RWPE1 (cell line): Measurements from ENCODE around the gene KCNJ3.

Experiments used
- CTCF ChIA-PET: fragments of 350-600 bp; sonication (Branson Sonifier 250); formaldehyde crosslinking; extraction: SDS; loops from one replicate; lab custom pipeline; 2021; lab: Yijun Ruan, JAX
- POLR2A ChIA-PET: fragments of 400-600 bp; formaldehyde crosslinking; extraction: SDS; loops from one replicate; lab custom pipeline; 2020; ENCODE audit warnings: antibody characterized with exemption; ENCODE audit not compliant: low non-redundant PET; lab: Yijun Ruan, JAX
- DNase-seq: peaks from one replicate; pipeline ENCODE4 v3.0.0; 2012; ENCODE audit warnings: low spot score
- H3K27ac ChIP-seq: fragments of 450-650 bp; 2 replicates; pipeline ENCODE4 v1.5.1; 2017
- TF ChIP-seq, protein P1 (sequence below): fragments of 450-650 bp; conservative IDR thresholded peaks from 2 replicates; pipeline ENCODE4 v1.5.1; 2017; ENCODE audit warnings: low read depth, mild to moderate bottlenecking

Gene KCNJ3

DNA sequence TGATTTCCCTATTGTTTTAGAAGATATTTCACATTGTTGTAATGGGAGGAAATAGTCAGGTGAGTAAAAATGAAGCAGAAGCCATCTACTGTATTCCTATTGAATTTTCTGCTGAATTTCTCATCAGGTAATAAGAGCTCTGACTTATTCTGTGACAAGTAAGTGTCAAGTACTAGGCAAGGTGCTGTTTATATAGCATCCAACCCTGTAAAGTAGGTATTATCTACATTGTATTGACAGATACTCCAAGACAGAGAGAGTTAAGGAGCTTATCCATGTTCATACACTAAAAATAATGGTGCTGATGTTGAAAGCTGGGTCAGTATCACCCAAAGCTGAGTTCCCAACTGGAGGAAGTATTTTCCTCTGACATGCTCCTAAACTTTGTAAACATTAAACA lies 106.0 kb downstream of the KCNJ3 start:
- TF ChIP-seq, protein P1, sequence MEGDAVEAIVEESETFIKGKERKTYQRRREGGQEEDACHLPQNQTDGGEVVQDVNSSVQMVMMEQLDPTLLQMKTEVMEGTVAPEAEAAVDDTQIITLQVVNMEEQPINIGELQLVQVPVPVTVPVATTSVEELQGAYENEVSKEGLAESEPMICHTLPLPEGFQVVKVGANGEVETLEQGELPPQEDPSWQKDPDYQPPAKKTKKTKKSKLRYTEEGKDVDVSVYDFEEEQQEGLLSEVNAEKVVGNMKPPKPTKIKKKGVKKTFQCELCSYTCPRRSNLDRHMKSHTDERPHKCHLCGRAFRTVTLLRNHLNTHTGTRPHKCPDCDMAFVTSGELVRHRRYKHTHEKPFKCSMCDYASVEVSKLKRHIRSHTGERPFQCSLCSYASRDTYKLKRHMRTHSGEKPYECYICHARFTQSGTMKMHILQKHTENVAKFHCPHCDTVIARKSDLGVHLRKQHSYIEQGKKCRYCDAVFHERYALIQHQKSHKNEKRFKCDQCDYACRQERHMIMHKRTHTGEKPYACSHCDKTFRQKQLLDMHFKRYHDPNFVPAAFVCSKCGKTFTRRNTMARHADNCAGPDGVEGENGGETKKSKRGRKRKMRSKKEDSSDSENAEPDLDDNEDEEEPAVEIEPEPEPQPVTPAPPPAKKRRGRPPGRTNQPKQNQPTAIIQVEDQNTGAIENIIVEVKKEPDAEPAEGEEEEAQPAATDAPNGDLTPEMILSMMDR, result no peak
- ChIA-PET POLR2A (no interaction called here), CTCF (no interaction called here)
- DNase-seq, result no peak
- H3K27ac ChIP-seq, result no peak overlapping the region

- CTCF ChIA-PET, result no interaction called here
- TF ChIP-seq, protein P1, result no peak
- H3K27ac ChIP-seq, result no peak overlapping the region
- POLR2A ChIA-PET, result no interaction called here
- DNase-seq, result no peak
Measured at GRCh38 chr2:154813636-154814035, 115.1 kb downstream of the KCNJ3 start.

DNA sequence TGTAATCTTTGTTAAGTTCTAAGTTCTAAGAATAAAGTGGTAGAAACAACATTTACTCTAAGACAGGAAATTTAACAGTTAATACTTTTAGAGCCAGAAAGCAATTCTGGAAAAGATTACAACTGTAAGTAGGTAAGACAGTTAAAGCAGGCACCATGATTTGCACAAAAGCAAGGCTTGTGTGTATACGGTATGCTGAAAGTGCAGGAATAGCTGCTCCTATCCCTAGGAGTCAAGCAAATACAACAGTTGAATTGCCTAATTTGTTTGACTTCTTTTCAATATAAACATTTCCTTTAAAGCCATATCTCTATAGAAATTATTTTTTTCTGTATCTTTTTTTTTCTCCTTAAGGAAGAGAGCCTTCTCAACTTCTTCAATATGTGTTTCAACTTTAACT lies 116.4 kb downstream of the KCNJ3 start:
- TF ChIP-seq, protein P1, result no peak
- H3K27ac ChIP-seq, result no peak overlapping the region
- ChIA-PET POLR2A (no interaction called here), CTCF (no interaction called here)
- no peak for DNase-seq

DNA sequence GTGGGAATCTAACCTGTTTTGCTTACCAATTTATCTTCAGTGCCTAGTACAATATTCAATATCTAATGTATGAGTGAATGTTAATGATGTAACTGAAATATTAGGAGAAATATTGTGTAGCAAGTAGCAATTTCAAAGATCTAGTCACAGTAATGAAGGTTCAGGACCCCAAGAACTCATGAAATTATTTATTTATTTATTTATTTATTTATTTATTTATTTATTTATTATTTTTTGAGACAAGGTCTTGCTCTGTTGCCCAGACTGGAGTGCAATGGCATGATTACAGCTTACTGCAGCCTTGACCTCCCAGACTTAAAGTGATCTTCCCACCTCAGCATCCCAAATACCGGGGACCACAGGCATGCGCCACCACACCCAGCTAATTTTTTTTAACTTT lies 126.9 kb downstream of the KCNJ3 start:
- H3K27ac ChIP-seq, result no peak overlapping the region
- POLR2A ChIA-PET, result interaction anchor here (0.7 kb wide), 1 partner anchor 24 kb away, joined by 3 read pairs; no protein-coding TSS in a partner anchor
- TF ChIP-seq, protein P1, result no peak
- CTCF ChIA-PET, result no interaction called here
- no peak for DNase-seq

DNA sequence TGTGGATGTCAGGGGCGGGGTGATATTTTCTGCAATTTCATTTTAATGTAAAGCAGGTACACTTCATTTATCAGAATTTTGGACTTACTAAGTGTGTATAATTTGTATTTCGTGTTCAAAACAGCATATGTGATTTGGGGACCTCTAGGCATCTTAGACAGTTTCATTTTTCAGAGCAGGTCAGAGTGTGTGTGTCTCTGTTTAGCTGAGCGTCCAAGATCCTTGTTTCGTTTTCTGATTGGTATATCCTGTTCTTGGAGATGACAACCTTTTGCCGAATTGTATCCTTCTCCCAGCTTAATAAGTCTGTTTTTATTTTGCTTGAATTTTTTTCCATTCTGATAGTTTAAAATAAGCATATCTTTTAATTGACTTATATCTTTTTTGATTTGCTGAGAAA lies 128.3 kb downstream of the KCNJ3 start:
- TF ChIP-seq, protein P1, result no peak
- ChIA-PET CTCF (interaction anchor here (0.7 kb wide), 1 partner anchor 427 kb away, joined by 4 read pairs; no protein-coding TSS in a partner anchor), POLR2A (no interaction called here)
- H3K27ac ChIP-seq, result no peak overlapping the region
- no peak for DNase-seq

DNA sequence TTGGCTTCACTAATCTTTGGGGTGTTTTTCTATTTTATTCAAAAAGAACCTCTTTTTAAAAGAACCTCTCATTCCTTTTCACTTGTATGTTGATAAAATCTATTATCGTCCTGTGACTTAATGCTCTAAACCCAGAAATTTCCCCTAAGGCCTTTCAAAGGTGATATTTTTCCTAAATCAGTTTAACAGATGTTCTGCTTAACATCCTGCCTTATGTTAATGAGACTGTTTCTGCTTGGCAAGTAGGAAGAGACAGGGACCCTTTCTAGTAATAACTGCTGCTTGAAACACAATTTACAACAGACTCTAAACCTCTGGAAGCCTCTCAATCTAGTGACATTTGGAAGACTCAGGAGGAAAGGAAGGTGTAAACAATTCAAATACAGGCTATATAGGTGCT lies 128.8 kb downstream of the KCNJ3 start:
- TF ChIP-seq, protein P1, result no peak
- no peak overlapping the region for H3K27ac ChIP-seq
- DNase-seq, result no peak
- CTCF ChIA-PET, result interaction anchor here (0.7 kb wide), 1 partner anchor 427 kb away, joined by 4 read pairs; no protein-coding TSS in a partner anchor
- POLR2A ChIA-PET, result no interaction called here
